Fibroblast of skin of abdomen (primary cell): Measurements from ENCODE around the gene BRD8. TPM values are rescaled to one million over a fixed set of nuclear protein-coding genes. Genes with fewer than 3 reads are reported as not detected.
"Not testable (repeated sequence)": the region's sequence is repeated elsewhere in the genome, so short reads cannot be mapped to it uniquely, and the experiment has no call there.

ENCODE experiments used
- DNase-seq: peaks from one replicate; pipeline ENCODE4 v3.0.0-alpha.2; 2013
- polyA plus RNA-seq, 2 experiments: library from polyadenylated mRNA; unstranded; fragments of 120-200 nt; gene quantifications; one replicate each; pipeline ENCODE4 v1.2.1, GENCODE V29; 2013; ENCODE audit not compliant: insufficient read length in 2 of 2

Gene BRD8
- 37.1 TPM for polyA plus RNA-seq (2013, experiment 1 of 2; ENCODE audit: insufficient read length)
- 37.9 TPM for polyA plus RNA-seq (2013, experiment 2 of 2; ENCODE audit: insufficient read length)

- peak; percentile 96 for DNase-seq
Measured at GRCh38 chr5:138178516-138179276, at the start of gene BRD8, which contains the start of gene KIF20A. Gene BRD8, minus strand, starts transcription at chr5:138178630. Its CDS starts 16 bp downstream, at chr5:138178614. Gene KIF20A, plus strand, starts transcription at chr5:138179112. Its CDS starts 569 bp downstream, at chr5:138179681.

GRCh38 chr5:138226910-138227309 lies 48.5 kb upstream of the BRD8 start:
- no peak for DNase-seq

GRCh38 chr5:138224712-138225111 lies 46.3 kb upstream of the BRD8 start:
- DNase-seq: no peak

- no peak for DNase-seq
Measured at GRCh38 chr5:138223532-138223931, 45.1 kb upstream of the BRD8 start.

GRCh38 chr5:138216799-138217198 lies 38.4 kb upstream of the BRD8 start:
- DNase-seq: no peak

- peak; percentile 99 for DNase-seq
Measured at GRCh38 chr5:138213161-138214029, 35.0 kb upstream of the BRD8 start, which contains the start of gene CDC23. Gene CDC23, minus strand, starts transcription at chr5:138213323. Its CDS starts 11 bp downstream, at chr5:138213312.

- peak; percentile 2 for DNase-seq
Measured at GRCh38 chr5:138212828-138213160, 34.4 kb upstream of the BRD8 start.

GRCh38 chr5:138210985-138211384 lies 32.6 kb upstream of the BRD8 start:
- no peak for DNase-seq

- DNase-seq: not testable (repeated sequence)
Measured at GRCh38 chr5:138193859-138194258, 15.4 kb upstream of the BRD8 start.

GRCh38 chr5:138192826-138193225 lies 14.4 kb upstream of the BRD8 start:
- no peak for DNase-seq

GRCh38 chr5:138188626-138189025 lies 10.2 kb upstream of the BRD8 start:
- no peak for DNase-seq

- DNase-seq: no peak
Measured at GRCh38 chr5:138186002-138186447, 7.6 kb upstream of the BRD8 start.

GRCh38 chr5:138182808-138183207 lies 4.4 kb upstream of the BRD8 start:
- DNase-seq: no peak

GRCh38 chr5:138180841-138181240 lies 2.4 kb upstream of the BRD8 start:
- no peak for DNase-seq

- peak; percentile 61 for DNase-seq
Measured at GRCh38 chr5:138180183-138180782, 1.9 kb upstream of the BRD8 start.

- DNase-seq: no peak
Measured at GRCh38 chr5:138179277-138179857, 937 bp upstream of the BRD8 start.

GRCh38 chr5:138177941-138178515 lies 402 bp downstream of the BRD8 start:
- DNase-seq: peak; percentile 10

- DNase-seq: no peak
Measured at GRCh38 chr5:138170299-138170698, 8.1 kb downstream of the BRD8 start.

- DNase-seq: no peak
Measured at GRCh38 chr5:138169124-138169523, 9.3 kb downstream of the BRD8 start.

GRCh38 chr5:138163721-138164120 lies 14.7 kb downstream of the BRD8 start:
- DNase-seq: no peak

- no peak for DNase-seq
Measured at GRCh38 chr5:138160706-138161105, 17.7 kb downstream of the BRD8 start.

- no peak for DNase-seq
Measured at GRCh38 chr5:138159666-138160065, 18.8 kb downstream of the BRD8 start.
